ENCODE results near the gene LARGE1.
A peak's percentile ranks its signal among the peaks of the same experiment; 100 is the strongest.

DNA sequence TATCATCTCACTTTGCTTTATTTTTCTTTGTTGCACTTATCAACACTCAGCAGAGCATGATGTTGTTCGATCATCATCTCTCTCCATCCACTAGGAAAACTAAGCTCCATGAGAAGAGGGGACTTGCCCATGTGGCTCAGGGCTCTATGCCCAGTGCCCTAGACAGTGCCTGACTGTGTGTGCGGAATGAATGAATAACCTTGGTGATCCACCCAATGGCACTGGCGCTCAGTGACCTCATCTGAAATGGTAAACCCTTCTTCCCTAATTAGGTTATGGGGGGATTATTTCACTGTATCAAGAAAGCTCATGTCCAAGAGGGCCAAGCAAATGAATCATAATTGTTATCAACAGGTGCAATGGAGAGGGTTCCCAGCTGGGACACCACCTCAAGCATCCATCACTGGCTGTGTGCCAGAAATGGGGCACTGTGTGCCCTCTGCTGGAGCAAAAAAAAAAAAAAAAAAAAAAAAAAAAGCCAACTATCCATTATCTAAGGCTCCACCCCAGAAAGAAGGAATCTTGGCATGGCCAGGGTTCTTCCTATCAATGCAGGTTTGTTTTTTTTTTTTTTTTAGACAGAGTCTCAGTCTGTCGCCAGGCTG is 172.6 kb downstream of the LARGE1 start:
- TF ChIP-seq, protein P1, sequence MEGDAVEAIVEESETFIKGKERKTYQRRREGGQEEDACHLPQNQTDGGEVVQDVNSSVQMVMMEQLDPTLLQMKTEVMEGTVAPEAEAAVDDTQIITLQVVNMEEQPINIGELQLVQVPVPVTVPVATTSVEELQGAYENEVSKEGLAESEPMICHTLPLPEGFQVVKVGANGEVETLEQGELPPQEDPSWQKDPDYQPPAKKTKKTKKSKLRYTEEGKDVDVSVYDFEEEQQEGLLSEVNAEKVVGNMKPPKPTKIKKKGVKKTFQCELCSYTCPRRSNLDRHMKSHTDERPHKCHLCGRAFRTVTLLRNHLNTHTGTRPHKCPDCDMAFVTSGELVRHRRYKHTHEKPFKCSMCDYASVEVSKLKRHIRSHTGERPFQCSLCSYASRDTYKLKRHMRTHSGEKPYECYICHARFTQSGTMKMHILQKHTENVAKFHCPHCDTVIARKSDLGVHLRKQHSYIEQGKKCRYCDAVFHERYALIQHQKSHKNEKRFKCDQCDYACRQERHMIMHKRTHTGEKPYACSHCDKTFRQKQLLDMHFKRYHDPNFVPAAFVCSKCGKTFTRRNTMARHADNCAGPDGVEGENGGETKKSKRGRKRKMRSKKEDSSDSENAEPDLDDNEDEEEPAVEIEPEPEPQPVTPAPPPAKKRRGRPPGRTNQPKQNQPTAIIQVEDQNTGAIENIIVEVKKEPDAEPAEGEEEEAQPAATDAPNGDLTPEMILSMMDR (IDR thresholded peaks at IDR 0.05), result peak in 1 of 12 donors; percentile 12
- no peak for TF ChIP-seq POLR2A (IDR thresholded peaks at IDR 0.05)
